Fibroblast of lung (primary cell): ENCODE results near the gene DDX23. TPM values are rescaled to one million over a fixed set of nuclear protein-coding genes. Genes with fewer than 3 reads are reported as not detected.

ENCODE experiments used
- DNase-seq, 2 donors: peaks; one replicate each; pipeline versions ENCODE4 v3.0.0 to v3.0.0-alpha.2; 2010; ENCODE audit warnings: low read depth in 2 of 2
- H2AFZ ChIP-seq: 2 replicates; pipeline ENCODE4 v1.5.1; 2012; ENCODE audit warnings: low read length, control low read depth, inconsistent platforms
- H3K27ac ChIP-seq: 2 replicates; pipeline ENCODE4 v1.5.1; 2011; ENCODE audit warnings: low read length, control low read depth; ENCODE audit not compliant: insufficient read depth
- H3K27me3 ChIP-seq: 2 replicates; pipeline ENCODE4 v1.5.1; 2011; ENCODE audit warnings: mild to moderate bottlenecking, low read length; ENCODE audit not compliant: control insufficient read depth, insufficient read depth
- H3K36me3 ChIP-seq: 2 replicates; pipeline ENCODE4 v1.5.1; 2011; ENCODE audit warnings: low read length; ENCODE audit not compliant: control insufficient read depth, insufficient read depth
- H3K4me1 ChIP-seq: 2 replicates; pipeline ENCODE4 v1.5.1; 2011; ENCODE audit warnings: low read length; ENCODE audit not compliant: control insufficient read depth, insufficient read depth; ENCODE audit errors: extremely low read depth
- H3K4me2 ChIP-seq: 2 replicates; pipeline ENCODE4 v1.5.1; 2011; ENCODE audit warnings: low read length, control low read depth; ENCODE audit not compliant: insufficient read depth; ENCODE audit errors: extremely low read depth
- H3K4me3 ChIP-seq, 4 experiments: fragments of 200-600 bp in 1 of 4; sonication (generic) in 1 of 4; replicated peaks in 1 of 4; 2 replicates each; pipeline ENCODE4 v1.5.1; 2011 to 2016; ENCODE audit warnings: low read length in 4 of 4, low read depth in 3 of 4, mild to moderate bottlenecking in 3 of 4, control low read depth in 2 of 4, inconsistent platforms in 1 of 4, mixed read lengths in 1 of 4; ENCODE audit not compliant: insufficient read depth in 1 of 4; ENCODE audit errors: control extremely low read depth in 1 of 4
- H3K79me2 ChIP-seq: 2 replicates; pipeline ENCODE4 v1.5.1; 2012; ENCODE audit warnings: mild to moderate bottlenecking, low read length, inconsistent platforms; ENCODE audit not compliant: control insufficient read depth, insufficient read depth
- H3K9ac ChIP-seq: 2 replicates; pipeline ENCODE4 v1.5.1; 2011; ENCODE audit warnings: mild to moderate bottlenecking, low read length, control low read depth; ENCODE audit not compliant: insufficient read depth
- H3K9me3 ChIP-seq: 2 replicates; pipeline ENCODE4 v1.5.1; 2012; ENCODE audit warnings: low read depth, low read length; ENCODE audit not compliant: control insufficient read depth, insufficient read depth
- H4K20me1 ChIP-seq: 2 replicates; pipeline ENCODE4 v1.5.1; 2011; ENCODE audit warnings: low read length; ENCODE audit not compliant: control insufficient read depth, insufficient read depth; ENCODE audit errors: extremely low read depth
- CTCF ChIP-seq, 2 donors: IDR thresholded peaks in 1 of 2; conservative IDR thresholded peaks in 1 of 2; 1 replicate in 1 of 2; 2 replicates in 1 of 2; pipeline ENCODE4 v1.5.1; 2011 to 2012; ENCODE audit warnings: low read length in 2 of 2, control low read depth in 1 of 2, inconsistent platforms in 1 of 2, low read depth in 1 of 2, mild to moderate bottlenecking in 1 of 2
- EZH2 ChIP-seq: IDR thresholded peaks from 2 replicates; pipeline ENCODE4 v1.5.1; 2012; ENCODE audit warnings: low read length, control low read depth, mild to moderate bottlenecking; ENCODE audit errors: missing control alignments
- polyA plus RNA-seq, 2 donors: library from polyadenylated mRNA; depleted of rRNA in 1 of 2; stranded (reverse) in 1 of 2; unstranded in 1 of 2; fragments of >200 nt; gene quantifications; 2 replicates each; pipeline ENCODE4 v1.2.1, GENCODE V29; 2011 to 2012; ENCODE audit warnings: missing spikeins in 1 of 2
- total RNA-seq: library from RNA; depleted of rRNA; stranded (reverse); fragments of >200 nt; gene quantifications from 2 replicates; pipeline ENCODE4 v1.2.1, GENCODE V29; 2014

The DDX23 gene
- total and polyA plus RNA-seq, 2 donors (not counting 1 experiment from before 2014, with no cell fraction given), result 48.6 to 62.4 TPM

GRCh38 chr12:48779869-48780268 lies 72.1 kb downstream of the DDX23 start:
- Histone ChIP-seq H2AFZ (no peak overlapping the region), H3K27ac (peak overlapping the region; percentile 53), H3K4me2 (no peak overlapping the region), H4K20me1 (no peaks in the 10 kb centered on the region), H3K4me3 (no peak overlapping the region), H3K27me3 (no peaks in the 10 kb centered on the region), H3K4me1 (peaks cover 7% of the 10 kb centered on the region), H3K79me2 (no peaks in the 10 kb centered on the region), H3K36me3 (peaks cover 15% of the 10 kb centered on the region), H3K9ac (no peak overlapping the region), H3K9me3 (no peaks in the 10 kb centered on the region)
- DNase-seq, result peak; percentile 61 to 73
- TF ChIP-seq EZH2 (no peak), CTCF (conservative IDR thresholded peaks at IDR 0.05 in 1 of 2, IDR thresholded peaks at IDR 0.05 in 1 of 2; ENCODE audit: low read depth in 1 of 2, low read length in 2 of 2) (no peak)

Other genes starting within 250 kb of the DDX23 start
- 51.2 and 60.4 TPM in 2 replicates for gene KANSL2, start 169.9 kb downstream of the DDX23 start, total RNA-seq
- 38.8 and 43.9 TPM in 2 replicates for gene KANSL2, start 169.9 kb downstream of the DDX23 start, polyA plus RNA-seq
- 21.6 and 24.6 TPM in 2 replicates for gene CCNT1, start 135.5 kb downstream of the DDX23 start, total RNA-seq
- gene CCNT1, start 135.5 kb downstream of the DDX23 start, polyA plus RNA-seq, result 15.5 and 20.4 TPM in 2 replicates
- gene ADCY6, start 63.1 kb downstream of the DDX23 start, total RNA-seq, result 34.7 and 53.2 TPM in 2 replicates
- 14.4 and 27.4 TPM in 2 replicates for gene ADCY6, start 63.1 kb downstream of the DDX23 start, polyA plus RNA-seq
- gene CACNB3, start 33.7 kb downstream of the DDX23 start, total RNA-seq, result 18.5 and 28.4 TPM in 2 replicates
- 40.6 and 46.2 TPM in 2 replicates for gene CACNB3, start 33.7 kb downstream of the DDX23 start, polyA plus RNA-seq
- gene RND1, start 13.7 kb upstream of the DDX23 start, total RNA-seq, result under 0.01 and 0.17 TPM in 2 replicates
- 0.08 and 0.12 TPM in 2 replicates for gene RND1, start 13.7 kb upstream of the DDX23 start, polyA plus RNA-seq
- 10.0 and 12.6 TPM in 2 replicates for gene FKBP11, start 73.3 kb upstream of the DDX23 start, total RNA-seq
- 20.8 and 48.8 TPM in 2 replicates for gene FKBP11, start 73.3 kb upstream of the DDX23 start, polyA plus RNA-seq
- 24.7 and 28.1 TPM in 2 replicates for gene ARF3, start 105.3 kb upstream of the DDX23 start, total RNA-seq
- gene ARF3, start 105.3 kb upstream of the DDX23 start, polyA plus RNA-seq, result 182 and 220 TPM in 2 replicates
- under 0.01 TPM in 1 of 2 replicates, not detected in the other for gene WNT10B, start 119.6 kb upstream of the DDX23 start, total RNA-seq
- 0.05 and 0.11 TPM in 2 replicates for gene WNT10B, start 119.6 kb upstream of the DDX23 start, polyA plus RNA-seq
- gene WNT1, start 126.2 kb upstream of the DDX23 start, total RNA-seq, result not detected in 2 replicates
- gene WNT1, start 126.2 kb upstream of the DDX23 start, polyA plus RNA-seq, result not detected in 2 replicates
- gene DDN, start 147.2 kb upstream of the DDX23 start, total RNA-seq, result under 0.01 TPM in 2 replicates
- gene DDN, start 147.2 kb upstream of the DDX23 start, polyA plus RNA-seq, result 0.05 and 0.09 TPM in 2 replicates
- gene PRKAG1, start 166.6 kb upstream of the DDX23 start, total RNA-seq, result 65.2 and 76.5 TPM in 2 replicates
- gene PRKAG1, start 166.6 kb upstream of the DDX23 start, polyA plus RNA-seq, result 107 and 110 TPM in 2 replicates
- 21.1 and 33.0 TPM in 2 replicates for gene KMT2D, start 208.6 kb upstream of the DDX23 start, total RNA-seq
- 7.3 and 10.0 TPM in 2 replicates for gene KMT2D, start 208.6 kb upstream of the DDX23 start, polyA plus RNA-seq
- gene RHEBL1, start 217.8 kb upstream of the DDX23 start, total RNA-seq, result 0.33 and 0.51 TPM in 2 replicates
- gene RHEBL1, start 217.8 kb upstream of the DDX23 start, polyA plus RNA-seq, result 0.28 and 0.41 TPM in 2 replicates
- gene DHH, start 242.6 kb upstream of the DDX23 start, total RNA-seq, result under 0.01 TPM in 2 replicates
- gene DHH, start 242.6 kb upstream of the DDX23 start, polyA plus RNA-seq, result 0.01 TPM in 2 replicates